Activated T-helper 1 cell treated with anti-CD3 and anti-CD28 coated beads, Interleukin-2, amount 50 U/mL, for 16 hours (primary cell): ENCODE data around the gene FSCN2.

Source experiments
- DNase-seq, 2 donors: peaks; one replicate each; pipeline ENCODE4 v3.0.0-alpha.2; 2020; ENCODE audit warnings: low read depth in 1 of 2, low spot score in 1 of 2

Gene FSCN2

DNA sequence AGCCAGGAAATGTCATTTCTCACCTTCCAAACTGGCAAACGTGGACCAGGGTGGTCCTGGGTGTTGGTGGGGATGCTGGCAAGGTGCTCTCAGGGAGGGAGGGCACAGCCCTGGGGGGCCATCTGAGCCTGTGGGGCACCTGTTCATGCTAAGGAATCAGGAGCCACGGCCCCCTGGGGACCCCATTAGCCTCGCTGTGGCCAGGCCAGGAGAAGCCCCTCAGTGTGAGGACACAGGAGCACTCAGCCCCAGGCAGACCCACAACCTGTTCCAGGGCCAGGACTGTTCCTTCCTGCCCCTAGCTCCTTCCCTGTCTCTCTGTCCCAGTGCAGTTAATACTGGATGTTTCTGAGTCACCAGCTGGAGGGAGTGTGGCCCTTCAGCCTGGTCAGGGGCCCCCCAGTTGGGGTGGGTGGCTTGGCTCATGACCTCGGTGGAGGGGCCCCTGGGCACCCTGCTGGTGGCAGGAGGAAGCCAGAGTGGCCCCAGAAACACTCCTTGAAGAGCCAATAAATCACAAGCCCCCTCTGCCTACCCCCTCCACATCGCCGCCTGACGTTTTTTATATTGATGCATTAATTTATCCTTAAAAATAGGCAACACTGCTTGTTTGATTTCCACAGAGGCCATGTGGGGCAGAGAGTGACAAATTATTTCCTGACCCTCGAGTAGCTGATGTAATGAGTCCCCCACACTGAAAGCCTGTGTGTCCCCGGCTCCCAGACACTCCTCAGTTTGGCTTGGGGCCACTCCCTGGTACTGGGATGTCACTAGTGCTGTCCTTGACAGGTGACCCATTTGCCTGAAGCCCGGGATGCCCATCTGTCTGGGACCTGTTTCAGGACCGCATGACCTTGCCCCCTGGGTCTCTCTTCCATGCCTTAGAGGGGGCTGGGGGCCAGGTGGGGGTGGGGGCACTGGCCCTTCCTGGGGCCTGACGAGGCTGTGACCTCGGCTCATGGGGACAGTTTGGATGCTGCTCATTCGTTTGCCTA lies 37.9 kb upstream of the FSCN2 start:
- DNase-seq = no peak

DNA sequence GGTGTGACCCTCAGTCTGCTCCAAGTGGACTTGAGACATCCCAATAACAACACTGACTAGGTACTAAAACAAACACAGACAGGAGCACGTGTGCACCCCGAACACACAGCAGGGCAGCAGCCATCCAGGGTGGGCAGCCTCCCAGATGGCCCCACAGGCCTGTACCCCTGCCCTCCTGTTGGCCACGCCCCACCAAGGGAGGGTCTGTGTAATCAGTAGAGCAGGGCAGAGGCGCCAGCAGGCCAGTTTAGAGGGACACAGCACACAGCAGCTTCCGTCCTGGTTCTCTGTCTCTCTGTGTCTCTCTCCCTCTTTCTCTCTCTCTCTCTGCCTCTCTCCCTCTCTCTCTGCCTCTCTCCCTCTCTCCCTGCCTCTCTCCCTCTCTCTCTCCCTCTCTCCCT lies 37.0 kb upstream of the FSCN2 start:
- DNase-seq = no peak

DNA sequence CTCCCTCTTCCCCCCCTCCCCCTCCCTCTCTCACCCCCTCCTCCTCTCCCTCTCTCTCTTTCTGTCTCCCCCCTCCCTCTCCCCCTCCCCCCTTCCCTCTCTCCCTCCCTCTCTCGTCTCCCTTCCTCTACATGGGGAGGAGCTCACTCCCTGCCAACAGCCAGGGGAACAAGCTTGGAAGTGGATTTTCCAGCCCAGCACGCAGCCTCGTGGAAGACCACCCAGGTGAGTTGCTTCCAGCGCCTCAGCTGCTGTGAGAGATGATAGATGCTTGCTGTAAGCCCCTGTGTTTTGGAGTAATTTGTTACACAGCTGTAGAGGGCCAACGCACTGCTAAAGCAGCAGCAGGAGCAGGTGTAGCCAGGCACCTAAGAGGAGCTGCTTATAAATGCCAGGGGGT lies 36.4 kb upstream of the FSCN2 start:
- no peak for DNase-seq

DNA sequence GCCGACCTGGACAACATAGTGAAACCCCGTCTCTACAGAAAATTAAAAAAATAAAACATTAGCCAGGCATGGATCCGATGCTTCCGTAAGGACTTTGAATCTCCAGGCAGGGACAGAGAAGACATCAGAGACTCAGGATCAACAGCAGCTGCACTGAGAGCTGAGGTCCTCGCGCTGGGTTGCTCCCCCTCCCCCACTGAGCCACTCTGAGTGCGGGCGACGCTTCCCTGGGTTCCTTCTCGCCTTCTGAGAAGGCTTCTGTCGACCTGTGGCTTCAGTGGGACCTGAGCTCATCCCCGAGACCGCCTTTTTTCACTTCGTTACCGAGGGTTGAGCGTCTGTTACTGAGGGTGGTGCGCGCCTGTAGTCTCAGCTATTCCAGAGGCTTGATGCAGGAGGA lies 36.0 kb upstream of the FSCN2 start:
- DNase-seq = no peak

DNA sequence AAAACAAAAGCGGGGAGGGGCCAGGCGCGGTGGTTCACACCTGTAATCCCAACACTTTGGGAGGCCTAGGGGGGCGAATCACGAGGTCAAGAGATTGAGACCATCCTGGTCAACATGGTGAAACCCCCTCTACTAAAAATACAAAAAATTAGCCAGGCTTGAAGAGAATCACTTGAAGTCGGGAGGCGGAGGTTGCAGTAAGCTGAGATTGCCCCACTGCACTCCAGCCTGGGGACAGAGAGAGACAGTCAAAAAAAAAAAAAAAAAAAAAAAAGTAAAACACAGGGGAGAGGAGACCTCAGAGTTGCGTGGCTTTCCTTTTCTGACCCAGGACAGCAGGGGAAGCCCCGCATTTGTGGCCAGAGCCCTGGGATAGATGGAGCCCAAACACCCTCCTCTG lies 35.5 kb upstream of the FSCN2 start:
- DNase-seq = no peak

DNA sequence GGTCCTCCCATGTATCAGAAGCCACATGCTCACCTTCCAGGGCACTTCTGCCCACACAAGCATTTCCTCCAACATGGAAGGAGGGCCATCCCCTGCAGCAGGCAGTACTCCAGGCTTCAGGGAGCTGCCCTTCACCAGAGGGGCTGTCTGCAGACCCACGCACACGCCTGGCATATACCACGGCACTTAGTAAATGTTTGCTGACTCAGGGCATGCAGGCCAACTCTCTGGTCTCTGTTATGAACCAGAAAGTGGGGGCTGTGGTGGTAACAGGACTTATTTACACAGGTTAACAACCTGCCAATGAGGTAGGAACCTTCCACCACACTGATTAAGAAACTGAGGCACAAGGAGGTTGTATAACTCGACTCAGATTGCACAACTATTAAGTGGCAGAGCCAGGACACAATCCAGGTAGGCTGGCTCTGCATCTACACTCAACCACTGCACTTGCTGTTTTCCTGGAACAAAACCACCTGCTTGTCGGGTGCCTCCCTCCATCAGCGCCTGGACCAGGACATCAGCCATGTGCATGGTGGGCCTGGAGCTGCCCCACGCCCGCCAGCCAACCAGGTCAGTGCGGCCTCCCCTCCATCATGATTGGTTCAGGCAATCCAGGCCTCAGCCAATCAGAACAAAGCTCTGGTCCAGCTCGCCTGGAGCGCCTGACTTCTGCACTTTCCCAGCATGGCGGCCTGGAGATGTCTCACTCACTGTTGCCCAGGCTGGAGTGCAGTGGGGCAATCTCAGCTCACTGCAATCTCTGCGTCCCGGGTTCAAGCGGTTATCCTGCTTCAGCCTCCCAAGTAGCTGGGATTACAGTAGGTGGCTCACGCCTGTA lies 34.8 kb upstream of the FSCN2 start:
- no peak for DNase-seq

DNA sequence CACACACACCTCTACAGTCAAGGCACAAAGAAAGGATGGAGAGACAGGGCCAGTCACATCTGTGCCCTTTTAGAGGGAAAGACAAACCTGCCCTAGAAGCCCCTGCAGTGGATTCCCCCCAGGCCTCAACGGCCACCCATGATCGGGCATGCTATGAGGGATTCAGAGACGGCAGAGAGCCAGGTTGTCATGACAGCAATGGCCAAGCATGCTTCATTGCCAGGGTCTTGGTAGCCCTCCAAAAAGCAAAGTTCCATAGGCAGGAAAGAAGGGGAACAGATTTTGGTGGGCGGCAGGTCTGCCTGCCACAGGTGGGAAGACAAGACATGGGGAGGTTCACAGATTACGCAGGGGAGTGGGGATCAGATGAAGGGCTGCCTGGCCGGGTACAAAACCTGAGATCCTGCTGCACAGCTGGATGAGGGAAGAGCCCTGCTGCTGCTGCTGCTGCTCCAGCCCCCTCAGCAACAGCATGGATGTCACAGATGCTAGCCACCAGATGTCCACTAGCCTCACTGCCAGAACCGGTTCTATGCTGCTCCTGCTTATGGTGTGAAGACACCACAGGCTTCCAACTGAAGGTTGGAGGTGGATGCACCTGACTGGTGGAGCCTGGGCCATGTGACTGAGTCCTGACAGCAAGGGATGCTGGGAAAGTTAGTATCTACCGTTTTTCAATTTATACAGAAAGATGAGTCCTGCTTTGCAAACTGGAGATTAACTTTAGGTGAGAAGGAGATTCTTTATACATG lies 33.4 kb upstream of the FSCN2 start:
- DNase-seq = no peak

DNA sequence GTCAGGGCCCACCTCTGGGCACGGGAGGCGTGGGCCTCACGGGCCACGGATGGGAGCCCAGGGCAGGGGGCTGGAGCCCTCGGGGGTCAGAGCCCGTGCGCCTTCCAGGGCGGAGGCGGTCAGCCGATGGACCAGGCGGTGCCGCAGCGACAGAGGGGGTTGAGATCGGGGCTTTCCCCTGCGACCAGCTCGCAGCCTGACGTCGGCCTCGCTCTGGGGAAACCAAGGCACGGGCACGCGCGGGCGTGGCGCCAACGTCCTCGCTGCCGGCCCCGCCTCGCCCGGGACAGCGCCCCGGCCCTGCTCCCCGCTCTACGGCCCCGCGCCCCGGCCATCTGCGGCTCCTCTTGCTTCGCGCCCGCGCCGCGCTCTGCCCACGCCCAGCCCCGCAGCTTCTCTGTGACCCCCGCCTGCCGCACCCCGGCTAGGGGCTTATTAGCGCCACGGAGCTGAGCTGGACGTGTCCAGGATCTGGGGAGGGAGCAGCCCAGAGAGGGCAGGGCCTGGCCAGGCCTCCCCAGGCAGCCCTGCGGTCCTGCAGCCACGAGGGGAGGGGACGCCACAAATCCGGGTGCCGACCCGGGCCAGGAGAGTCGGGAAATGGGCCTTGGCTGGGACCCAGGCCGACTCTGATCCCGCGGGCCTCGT lies 29.1 kb upstream of the FSCN2 start:
- no peak for DNase-seq

DNA sequence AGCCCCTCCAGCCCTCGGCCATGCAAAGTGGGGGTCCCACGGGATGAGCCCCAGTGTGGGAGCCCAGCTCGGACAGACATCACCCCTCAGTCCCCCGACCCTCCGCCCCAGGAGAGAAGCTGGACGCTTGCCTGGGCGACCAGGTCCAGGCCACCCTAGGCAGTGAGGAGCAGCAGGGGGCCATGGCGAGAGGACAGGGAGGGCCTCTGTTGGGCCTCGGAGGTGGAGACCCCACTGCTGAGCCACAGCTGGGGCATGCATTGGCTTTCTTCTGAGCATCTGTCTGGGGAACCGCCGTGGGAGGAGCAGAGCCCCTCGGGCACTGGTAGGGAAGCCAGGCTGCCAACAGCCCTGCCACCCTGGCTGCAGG lies 28.6 kb upstream of the FSCN2 start:
- DNase-seq = no peak

DNA sequence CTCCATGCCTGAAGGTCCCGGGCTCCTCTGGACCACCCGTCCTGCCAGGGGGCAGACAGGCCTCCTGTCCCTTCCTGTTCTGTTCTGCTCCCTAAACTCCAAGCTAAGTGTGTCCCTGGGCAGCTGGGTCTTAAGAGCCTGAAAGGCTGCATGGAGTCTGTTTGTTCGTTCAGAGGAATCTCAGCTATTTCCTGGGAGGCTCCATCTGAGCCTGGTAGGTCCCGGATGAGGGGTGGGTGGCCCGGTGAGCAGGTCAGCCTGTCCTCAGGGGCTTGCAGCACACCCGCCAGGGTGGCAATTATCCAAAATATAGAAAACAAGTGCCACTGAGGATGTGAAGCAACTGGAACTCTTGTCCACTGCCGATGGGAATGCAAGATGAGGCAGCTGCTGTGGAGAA lies 28.1 kb upstream of the FSCN2 start:
- no peak for DNase-seq

DNA sequence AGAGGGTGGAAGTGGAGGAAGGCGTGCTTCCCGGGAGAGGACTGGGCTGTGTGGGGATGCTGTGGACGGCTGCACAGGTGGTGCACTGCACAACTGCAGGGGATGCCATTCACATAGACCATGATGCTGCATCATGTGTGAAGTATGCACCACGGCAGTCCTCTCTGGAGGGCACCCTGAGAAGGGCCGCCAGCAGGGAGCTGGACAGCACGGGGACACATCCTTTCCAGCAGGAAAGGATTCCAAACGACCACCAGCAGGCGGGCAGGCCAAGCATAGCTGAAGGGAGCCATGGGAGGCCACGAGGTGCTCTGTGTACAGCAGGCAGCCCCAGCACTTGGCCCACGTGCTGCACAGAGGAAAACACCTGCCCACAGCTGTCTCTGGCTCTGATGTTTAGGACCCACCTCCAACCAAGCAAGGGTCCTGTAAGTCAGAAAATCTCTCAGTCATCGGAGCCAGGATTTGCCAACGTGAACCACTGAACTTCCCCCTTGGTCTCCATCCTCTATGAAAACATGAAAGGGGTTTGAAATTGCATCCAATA lies 25.6 kb upstream of the FSCN2 start:
- no peak for DNase-seq

DNA sequence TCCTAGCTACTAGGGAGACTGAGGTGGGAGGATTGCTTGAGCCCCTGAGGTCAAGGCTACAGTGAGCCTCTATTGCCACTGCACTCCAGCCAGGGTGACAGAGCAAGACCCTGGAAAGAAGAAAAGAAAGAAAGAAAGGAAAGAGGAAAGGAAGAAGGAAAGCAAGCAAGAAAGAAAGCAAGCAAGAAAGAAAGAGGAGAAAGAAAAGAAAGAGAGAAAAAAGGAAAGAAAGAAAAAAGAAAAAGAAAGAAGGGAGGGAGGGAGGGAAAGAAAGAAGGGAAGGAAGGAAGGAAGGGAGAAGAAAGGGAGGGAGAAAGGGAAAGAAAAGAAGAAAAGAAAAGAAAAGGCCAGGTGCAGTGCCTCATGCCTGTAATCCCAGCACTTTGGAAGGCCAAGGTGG lies 24.6 kb upstream of the FSCN2 start:
- DNase-seq = no peak

DNA sequence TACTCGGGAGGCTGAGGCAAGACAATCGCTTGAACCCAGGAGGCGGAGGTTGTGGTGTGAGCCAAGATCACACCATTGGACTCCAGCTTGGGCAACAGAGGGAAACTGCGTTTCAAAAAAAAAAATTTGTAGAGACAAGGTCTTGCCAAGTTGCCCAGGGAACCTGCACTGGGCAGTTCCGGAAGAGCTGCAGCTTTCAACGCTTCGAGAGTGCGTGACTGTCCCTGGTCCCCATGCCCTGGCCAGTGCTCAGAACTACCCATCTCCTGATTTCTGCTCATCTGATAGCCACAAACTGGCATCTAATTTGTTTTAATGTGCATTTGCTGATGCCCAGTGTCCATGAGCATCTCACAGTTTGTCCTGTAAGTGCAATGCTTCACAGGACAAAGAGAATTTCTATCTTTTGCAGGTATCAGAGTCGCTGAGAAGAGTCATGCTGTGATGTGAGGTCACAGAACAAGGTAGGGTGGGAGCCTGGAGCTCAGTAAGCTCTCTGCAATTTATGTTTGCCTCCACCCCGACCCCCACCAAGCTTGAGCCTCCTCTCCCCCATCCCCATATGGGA lies 19.5 kb upstream of the FSCN2 start:
- DNase-seq = no peak

DNA sequence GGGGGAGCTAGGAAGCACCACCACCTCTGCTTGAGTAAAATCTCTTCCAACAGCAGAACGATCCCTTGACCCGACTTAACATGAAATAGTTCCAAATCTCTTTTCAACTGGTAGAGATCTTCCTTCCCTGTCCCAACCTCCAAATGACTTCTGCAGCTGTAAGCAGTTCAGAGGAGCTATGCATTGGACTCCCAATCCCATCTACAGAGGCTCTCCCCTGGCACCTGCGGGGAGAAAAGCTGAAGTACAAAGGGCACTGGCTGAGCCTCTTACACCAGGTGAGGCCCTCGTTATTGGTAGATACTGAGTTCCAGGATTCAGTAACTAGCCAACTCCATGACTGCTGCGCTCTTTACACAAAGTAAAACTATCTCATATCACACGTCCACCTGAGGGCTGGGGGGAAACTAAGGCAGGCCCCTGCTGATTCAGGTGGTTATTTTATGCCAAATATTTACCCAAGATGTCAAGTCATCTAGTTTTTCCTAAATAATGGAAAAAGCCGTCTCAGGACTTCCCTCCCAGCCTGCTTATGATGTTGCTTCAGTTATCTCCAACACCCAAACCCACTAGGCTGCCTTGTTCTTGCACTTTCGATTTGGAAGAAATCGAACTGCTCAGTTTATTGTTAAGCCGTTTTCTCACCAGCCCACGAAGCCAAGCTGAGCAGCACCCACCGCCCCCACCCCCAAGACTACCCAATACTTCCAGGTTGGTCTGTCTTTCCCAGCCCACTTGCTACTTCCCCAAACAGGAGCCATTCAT lies 18.8 kb upstream of the FSCN2 start:
- no peak for DNase-seq

DNA sequence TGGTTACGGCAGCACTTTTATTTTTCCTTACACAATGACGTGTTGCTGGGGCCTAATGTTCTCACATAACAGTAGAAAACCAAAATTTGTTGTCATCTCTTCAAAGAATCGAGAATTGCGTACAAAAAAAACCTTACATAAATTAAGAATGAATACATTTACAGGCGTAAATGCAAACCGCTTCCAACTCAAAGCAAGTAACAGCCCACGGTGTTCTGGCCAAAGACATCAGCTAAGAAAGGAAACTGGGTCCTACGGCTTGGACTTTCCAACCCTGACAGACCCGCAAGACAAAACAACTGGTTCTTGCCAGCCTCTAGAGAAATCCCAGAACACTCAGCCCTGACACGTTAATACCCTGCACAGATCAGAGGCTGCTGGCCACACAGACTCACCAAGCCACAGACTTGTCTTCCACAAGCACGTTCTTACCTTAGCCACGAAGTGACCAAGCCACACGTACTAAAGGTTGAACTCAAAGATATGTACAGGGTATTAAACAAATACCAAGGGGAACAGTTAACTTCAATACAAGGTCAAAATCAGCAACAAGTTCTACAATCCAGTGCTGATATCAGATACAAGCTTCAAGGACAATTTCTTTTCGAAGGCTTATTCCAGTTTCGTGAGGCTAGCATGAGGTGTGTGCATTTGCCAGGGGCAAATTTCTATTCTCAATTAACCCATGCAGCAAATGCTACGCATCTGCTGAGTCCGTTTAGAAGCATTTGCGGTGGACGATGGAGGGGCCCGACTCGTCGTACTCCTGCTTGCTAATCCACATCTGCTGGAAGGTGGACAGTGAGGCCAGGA lies 18.0 kb upstream of the FSCN2 start:
- no peak for DNase-seq

DNA sequence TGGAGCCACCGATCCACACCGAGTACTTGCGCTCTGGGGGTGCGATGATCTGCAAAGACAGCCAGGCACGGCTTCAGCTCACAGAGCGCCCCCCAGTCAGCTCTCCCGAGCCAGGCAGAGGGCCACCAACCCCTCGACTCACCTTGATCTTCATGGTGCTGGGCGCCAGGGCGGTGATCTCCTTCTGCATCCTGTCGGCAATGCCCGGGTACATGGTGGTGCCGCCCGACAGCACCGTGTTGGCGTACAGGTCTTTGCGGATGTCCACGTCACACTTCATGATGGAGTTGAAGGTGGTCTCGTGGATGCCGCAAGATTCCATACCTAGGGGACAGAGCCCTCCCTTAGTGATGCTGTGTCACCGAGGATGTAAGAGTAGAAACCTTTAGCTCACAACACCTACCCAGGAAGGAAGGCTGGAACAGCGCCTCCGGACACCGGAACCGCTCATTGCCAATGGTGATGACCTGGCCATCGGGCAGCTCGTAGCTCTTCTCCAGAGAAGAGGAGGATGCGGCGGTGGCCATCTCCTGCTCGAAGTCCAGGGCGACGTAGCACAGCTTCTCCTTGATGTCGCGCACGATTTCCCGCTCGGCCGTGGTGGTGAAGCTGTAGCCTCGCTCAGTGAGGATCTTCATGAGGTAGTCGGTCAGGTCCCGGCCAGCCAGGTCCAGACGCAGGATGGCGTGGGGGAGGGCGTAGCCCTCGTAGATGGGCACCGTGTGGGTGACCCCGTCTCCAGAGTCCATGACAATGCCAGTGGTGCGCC lies 17.2 kb upstream of the FSCN2 start:
- DNase-seq = no peak

DNA sequence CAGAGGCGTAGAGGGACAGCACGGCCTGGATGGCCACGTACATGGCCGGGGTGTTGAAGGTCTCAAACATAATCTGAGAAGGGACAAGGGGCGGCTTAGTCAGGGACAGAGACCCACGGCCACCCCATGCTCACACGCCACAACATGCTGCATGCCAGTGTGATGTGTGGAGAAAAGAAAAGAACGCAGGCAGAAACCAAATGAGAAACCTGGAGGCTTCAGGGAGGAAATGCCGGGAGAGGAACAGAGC lies 16.7 kb upstream of the FSCN2 start:
- DNase-seq = no peak

DNA sequence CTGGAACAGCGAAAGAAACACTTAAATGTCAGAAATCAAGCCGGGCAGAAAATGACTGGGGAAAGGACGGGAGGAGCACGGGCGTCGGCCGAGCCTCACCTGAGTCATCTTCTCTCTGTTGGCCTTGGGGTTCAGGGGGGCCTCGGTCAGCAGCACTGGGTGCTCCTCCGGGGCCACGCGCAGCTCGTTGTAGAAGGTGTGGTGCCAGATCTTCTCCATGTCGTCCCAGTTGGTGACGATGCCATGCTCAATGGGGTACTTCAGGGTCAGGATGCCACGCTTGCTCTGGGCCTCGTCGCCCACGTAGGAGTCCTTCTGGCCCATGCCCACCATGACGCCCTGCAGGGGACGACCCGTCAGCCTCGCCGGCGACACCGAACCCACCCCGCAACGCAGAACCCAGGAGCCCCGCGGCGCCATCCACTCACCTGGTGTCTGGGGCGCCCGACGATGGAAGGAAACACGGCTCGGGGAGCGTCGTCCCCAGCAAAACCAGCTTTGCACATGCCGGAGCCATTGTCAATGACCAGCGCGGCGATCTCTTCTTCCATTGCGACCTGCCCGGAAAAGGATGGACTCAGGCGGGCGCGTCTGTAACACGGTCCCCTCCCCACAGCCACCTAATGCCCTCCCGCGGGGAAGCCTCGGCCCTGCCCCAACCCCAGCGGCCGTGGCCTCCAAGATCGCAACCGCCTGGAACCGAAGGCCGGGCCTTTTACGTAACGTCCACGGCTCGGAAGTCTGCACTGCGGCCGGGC lies 16.2 kb upstream of the FSCN2 start:
- no peak for DNase-seq
